GM21619 (cell line): ENCODE data around the gene GSX2.

Experiments used
- ATAC-seq: cut with Tn5 transposase; IDR thresholded peaks from one replicate; pipeline ENCODE4 v1.9.1; 2021; ENCODE audit not compliant: unreplicated experiment

GSX2 gene

DNA sequence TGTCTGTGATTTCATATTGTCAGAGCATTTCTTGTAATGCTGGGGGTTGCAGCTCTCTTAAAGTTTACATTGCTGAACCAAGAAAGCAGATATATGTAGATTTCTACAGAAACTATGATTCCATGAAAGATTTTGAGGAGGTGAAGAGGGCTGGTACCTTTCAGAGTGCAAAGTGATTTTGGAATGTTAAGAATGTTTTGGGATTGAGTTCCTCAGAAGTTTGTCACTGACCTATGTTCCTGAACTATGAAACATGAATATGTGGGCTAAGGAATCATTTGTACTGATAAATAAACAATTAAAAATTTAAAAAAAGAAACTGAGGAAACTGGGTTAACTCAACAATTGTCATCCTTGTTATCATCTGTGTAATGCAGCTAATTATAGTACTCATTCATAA, 23.3 kb upstream of the GSX2 start:
- no peak for ATAC-seq

DNA sequence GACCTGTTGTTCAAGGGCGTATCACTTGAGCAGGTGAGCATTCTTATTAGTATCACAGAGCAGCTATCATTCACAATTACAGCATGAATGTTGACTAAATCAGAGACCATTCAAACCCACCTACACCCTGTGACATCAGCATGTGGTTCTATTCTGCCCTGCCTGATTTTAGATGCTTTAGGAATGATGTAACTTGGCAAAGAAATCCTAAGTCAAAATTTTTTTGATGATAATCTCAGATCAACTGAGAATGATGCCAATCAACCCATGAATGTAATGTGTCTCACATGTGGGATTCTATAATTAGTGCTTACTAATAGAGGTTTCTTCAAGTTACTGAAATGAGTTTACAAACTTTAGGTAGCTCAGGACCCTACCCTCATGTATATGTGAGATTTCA, 22.2 kb upstream of the GSX2 start:
- no peak for ATAC-seq

DNA sequence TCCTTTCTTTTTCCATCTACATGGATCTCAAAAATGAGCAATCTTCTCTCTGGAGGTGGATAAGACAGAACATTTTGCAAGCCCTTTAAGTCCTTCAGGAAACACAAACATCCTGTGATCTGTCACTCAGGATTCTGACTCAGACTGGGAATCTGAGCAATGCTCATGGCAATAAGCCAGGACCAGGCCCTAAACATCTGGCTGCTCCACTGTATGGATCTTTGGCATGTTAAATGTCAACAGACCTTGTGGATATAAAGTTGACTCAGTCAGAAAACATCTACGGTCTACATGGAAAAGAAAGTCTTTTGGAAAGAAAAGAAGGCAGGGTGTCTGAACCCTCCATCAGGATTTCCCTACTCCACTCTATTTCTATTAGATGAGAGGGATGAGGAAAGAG, 17.8 kb upstream of the GSX2 start:
- no peak for ATAC-seq

DNA sequence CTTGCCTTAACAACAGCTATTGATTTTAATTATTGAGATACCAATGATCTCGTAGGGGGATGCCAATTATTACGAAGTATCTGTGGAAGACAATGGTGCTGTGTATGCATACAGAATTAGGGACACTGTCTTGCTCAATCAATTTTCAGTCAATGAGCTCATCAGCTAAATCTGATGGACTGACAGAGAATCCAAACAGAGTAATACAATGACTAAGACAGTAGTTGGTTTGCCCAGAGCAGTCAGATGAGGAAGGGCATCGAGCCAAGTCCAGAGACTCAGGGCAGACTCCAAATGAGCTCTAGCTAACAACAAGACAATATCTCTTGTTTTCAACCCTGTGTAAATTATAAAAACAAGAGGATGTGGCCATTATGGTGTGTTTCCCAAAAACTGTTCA, 14.7 kb upstream of the GSX2 start:
- ATAC-seq: no peak

DNA sequence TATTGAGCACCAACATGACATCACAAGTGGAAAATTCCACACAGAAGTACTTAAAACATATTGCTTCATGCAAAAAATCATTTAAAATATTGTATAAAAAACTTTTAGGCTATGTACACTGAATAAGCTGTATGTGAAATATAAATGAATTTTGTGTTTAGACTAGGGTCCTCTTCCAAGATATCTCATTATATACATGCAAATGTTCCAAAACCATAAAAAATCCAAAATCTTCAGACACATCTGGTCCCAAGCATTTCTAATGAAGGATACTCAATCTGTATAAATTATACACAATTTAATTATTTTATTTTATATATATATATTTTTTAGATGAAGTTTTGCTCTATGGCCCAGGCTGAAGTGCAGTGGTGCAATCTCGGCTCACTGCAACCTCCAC, 10.1 kb upstream of the GSX2 start:
- ATAC-seq: no peak

DNA sequence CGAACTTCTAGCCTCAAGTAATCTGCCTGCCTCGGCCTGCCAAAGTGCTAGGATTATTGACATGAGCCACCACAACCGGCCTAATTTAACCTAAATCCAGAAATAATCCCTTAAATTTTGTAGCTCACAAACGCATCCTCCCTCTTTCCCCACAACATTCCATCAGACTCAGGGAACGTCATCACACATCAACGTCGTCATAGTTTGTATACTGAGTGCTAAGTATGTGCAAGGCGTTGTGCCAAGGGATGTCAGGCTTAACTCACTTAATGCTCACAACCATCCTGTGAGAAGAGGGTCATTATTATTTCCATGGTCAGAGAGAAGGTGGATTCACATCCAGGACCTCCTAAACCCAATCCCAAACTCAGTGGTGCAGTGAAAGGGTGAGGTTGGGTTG, 9.6 kb upstream of the GSX2 start:
- no peak for ATAC-seq

DNA sequence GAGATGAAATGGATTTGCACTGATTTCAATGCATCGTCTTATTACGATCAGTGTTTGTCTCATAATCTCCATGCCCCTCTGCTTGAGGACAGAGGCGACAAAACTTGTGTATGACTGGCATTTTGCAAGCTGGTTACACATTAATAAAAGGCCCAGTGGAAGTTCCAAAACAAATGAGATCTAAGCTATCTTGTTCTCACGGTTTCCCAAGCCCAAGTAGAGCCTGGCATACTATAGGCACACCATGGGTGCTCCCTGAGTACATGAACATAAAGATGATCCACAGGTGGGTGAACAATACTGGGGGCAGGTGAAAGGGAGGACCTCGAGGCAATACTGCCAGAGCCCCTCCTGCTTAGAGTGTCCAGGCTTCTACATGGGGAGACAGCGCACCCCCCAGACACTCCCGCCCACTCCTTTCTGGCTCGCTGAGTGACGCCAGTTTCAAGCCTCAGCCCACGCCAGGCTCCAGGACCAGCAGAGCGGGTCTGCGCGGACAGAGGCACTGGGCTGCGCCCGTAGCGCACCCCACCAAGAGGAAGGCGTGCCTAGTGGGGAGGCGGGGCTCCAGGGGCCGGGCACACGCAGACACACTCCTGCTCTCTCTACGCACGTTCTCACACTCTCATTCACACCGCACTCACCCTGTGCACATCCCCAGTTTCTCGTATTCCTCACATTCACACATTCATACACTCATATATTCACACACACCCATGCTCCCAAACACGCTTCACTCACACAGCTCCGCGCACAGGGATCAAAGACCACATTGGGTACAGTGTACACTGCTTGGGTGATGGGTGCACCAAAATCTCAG, 8.9 kb upstream of the GSX2 start:
- no peak for ATAC-seq

DNA sequence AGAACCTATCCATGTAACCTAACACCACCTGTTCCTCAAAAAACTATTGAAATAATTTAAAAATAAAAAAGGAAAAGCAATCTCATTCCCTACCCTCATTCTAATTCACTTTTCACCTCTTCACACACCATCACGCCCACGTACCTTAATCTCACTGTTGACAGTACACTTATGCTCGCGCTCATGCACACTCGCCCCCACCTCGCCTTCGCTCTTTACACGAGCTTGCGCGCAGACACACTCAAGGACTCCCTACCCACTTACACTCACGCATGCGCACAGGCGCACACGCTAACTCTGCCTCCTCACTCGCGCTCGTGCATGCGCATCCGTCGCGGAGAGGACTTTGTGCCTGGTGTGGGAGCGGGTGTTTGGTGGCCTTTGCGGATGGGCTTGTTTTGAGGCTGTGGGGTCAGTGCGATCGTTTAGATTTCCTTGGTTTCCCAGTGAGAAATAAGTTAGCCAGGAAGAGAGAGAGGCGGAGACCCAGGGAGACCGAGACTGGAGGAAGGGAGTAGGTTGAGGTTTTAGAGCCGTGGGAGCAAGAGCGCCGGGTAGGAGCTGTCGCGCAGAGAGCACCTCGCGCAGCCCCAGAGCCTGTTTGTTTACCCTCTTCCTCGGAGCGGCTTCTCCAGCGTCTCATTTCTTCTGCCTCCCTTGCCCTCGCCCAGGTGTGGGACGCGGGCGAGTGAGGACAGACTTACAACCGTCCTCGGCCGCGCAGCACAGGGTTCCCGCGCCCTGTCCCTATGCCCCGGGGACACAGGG, 8.1 kb upstream of the GSX2 start:
- ATAC-seq: peak; percentile 72

DNA sequence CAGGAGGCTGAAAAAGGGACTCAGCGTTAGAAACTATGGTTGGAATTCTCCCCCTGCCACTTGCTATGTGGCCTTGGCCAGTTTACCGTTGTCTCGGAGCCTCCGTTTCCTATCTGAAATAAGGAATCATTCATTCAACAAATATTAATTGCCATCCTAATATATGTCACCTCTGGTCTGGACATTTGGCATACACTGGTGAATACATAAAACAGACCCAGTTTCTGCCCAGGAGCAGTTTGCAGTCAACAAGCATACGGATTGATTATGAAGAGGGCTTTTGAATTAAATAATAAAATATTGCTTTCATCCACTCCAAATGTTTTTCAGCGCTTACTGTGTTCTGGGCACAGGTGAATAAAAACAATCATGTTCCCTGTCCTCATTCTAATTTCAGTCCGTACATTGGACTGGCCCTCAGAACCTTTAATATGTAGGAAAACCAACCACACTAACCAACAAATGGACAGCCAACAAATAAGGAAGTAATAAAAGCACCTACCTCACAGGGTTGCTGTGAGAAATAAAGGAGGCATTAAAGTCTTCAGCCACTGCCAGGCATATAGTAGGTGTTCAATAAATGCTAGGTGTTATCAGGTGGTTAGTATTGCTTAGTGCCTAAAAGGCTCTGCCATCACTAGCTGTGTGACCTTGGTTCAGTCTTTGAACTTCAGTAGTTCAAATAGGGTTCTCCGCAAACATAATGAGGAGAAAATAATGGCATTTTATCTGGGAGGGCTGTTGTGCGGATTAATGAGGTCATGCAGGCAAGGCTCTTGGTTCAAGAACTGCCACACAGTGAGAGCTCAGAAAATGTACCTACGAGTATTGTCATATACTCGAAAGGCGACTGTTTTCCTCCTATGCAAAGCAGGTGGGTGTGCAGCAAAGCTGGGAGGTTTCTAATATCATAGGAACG, 7.3 kb upstream of the GSX2 start:
- no peak for ATAC-seq

DNA sequence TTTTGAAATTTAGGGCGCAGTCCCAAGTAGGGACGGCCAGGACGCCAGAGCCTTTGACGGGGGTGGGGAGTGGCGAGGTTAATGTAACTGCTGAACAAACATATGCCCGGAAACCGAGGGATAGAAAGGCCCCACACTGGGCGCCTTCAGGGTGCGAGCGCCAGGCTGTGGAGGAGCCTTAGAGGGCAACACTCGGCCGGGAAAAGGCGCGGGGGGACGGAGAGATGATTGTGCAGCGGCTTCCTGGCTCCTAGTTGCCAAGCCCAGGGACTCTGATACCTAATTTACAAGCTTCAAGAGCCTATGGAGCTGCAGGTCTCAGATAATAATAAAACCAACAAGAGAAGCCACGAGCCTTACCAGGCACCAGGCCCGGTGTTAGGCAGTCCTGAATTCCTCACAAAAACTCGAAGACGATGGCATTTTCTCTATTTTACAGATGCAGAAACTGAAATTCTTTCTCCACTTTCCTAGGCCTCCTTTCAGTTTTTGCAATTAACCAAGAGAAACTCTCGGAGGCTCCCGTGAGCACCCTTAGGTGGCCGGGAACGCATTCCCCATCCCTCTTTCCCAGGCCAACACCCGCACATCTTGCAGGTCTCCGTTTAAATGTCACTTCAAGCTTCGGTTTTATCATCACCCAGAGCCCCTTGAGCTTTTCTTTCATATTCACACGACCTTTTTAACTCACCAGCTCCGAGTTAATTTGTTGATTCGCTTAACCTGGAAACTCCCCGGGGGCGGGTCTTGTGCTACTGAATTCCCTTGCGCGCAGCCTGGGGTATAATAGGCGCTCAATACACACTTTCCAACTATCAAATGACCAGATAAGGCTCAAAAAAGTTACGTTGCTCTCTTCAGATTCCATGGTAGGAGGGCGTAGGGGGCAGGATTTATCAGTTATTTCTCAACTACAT, 6.4 kb upstream of the GSX2 start:
- no peak for ATAC-seq

DNA sequence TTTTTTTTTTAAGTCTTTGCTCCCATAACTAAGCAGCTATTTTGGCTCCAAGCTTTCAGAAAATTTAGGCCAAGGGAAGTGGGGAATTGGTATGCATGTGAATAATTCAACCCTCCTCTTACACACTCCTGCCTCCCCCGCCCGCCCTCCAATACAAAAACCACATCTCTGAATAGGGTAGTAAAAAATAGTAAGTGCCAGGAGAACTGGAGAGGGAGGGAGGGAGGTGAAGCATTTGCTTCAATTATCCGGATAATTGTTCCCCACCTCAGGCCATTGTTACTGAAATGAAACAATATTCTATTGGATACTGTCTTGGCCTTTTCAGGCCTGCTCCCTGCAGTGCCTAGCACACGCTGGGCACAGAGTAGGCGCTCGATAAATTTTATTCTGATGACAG, 5.5 kb upstream of the GSX2 start:
- no peak for ATAC-seq

DNA sequence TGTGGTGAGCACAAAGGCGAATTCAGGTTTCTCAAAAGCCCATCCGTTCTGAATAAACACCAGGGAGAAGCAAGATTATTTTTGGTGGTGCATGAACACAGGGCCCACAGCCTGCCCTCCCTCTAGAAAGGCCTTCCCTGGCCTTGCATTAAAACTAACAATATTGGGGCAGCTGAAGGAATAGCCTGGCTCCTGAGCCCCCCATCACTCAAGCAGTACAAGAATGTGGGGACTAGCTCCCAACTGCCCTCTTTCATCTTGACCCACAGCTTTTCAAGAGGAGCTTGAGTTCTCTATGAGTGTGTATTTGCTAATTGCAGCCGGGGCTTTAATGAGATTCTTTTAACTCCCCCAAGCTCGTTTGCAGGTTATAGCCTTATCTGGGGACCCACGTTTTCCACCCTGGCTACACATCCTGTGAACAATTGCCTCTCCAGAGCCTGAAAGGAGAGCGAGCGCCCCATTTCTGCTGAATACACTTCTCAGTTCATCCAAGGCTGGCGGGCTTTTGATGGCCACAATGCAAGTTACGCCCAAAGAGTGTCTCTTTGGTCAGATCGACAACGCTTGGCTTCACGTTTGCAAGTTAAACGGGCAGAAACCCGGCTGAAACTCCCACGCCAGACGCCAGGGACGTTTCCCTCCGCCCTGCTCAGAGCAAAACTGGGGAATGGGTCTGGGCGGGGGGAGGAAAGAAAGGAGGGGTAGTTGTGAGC, 4.7 kb upstream of the GSX2 start:
- no peak for ATAC-seq

DNA sequence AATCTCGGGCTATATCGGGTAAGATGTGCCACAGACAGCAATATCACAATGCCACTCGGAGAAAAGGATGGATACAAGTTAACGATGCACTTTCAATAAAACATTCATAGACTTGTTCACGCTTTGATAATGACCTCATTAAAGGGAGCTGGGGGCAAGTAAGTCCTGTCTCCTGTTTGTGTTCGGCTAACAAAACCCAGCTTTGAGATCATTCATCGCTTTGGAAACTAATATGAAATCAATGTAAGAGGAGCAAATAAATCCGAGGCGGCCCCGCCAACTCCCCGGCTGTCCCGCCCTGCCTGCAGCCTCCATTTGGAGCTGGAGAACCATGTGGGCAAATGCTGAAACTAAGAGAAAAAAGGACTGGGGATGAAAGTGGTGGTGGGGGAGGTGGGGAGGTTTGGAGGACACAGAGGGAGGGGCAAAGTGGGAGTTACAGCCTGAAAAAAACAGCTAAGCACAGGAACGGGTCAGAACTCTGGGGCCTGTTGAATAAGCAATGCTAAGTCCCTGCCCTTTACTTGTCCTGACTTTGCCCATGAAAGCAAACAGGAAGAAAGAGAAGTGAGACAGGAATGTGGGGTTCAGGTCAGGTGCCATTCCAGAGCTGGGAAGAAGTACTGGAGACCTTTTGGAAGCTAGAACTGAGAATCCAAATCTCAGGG, 3.5 kb upstream of the GSX2 start:
- no peak for ATAC-seq

DNA sequence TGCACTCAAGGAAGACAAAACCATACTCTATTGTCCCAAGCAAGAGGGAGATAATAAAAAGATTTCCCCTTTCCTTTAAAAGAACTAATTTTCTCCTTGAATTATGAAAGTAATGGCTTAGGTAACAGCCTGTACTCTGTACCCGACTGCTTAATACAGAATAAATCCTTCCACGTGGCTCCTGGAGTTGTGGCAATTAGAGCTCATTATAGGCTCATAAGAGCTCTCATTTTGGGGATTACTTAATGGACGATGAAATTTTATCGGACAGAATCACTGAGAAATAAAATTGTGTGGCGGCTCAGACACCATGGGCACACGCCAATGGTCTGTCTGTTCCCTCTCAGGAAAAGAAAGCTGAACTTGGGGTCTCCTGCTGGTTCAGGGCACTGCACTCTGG, 2.8 kb upstream of the GSX2 start:
- ATAC-seq: no peak

DNA sequence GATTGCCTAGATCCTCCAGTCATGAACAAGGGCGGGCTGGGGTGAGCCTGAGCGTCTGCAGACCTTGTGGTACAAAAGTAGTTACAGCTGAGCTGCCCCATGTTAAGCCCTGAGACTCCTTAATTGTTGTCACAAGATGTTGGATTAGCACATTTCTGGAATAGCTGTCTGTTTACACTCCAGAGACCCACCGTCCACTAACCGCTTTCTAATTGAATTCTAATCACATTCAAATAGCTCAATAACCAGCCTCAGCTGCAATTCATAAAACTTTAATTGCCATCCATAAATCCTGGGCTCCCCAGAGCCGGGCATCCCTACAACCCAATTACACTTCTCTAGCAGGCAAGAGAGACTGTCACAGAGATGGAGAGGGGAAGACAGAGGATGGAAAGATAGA, 1.6 kb upstream of the GSX2 start:
- ATAC-seq: no peak

DNA sequence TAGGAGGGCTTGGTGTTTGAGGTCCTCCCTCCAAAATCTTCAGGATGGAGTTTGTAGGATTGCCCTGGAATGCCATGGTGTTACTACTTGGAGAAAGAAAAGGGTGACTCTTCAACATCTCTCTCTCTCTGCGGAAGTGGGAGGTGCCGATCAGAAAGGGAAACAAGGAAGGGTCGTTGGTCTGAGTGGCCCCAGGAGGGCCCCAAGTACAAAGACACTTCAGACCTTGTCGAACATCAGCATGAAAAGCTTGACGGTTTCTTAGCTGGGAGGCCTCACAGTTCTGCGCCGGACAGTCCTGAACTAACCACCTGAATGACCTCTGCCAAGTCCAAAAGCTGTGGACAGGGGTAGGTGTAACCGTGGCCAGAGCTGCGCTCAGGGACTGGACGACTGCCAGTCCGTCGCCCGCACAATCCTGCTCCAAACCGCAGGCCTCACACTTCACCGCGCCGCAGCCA, 646 bp upstream of the GSX2 start:
- no peak for ATAC-seq

DNA sequence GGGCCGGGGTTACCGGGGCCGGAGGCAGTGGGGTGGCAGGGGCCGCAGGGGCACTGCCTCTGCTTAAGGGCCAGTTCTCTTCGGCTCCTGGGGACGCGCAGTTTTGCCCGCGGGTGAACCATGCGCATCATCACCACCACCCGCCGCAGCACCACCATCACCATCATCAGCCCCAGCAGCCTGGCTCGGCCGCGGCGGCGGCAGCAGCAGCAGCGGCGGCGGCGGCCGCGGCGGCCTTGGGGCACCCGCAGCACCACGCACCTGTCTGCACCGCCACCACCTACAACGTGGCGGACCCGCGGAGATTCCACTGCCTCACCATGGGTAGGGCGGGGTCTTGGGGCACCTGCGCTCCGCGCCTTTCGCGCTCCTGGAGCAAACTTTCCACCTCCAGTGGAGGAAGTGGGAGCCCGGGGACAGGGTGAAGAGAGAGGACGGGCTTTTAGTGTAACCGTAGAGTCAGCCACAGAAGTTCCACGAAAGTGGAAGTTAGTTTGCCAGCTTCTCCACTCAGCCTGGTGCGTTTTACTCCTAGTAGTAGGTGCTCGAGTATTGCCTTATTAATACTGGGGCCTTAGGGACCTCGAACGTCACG, 729 bp downstream of the GSX2 start:
- ATAC-seq: no peak

DNA sequence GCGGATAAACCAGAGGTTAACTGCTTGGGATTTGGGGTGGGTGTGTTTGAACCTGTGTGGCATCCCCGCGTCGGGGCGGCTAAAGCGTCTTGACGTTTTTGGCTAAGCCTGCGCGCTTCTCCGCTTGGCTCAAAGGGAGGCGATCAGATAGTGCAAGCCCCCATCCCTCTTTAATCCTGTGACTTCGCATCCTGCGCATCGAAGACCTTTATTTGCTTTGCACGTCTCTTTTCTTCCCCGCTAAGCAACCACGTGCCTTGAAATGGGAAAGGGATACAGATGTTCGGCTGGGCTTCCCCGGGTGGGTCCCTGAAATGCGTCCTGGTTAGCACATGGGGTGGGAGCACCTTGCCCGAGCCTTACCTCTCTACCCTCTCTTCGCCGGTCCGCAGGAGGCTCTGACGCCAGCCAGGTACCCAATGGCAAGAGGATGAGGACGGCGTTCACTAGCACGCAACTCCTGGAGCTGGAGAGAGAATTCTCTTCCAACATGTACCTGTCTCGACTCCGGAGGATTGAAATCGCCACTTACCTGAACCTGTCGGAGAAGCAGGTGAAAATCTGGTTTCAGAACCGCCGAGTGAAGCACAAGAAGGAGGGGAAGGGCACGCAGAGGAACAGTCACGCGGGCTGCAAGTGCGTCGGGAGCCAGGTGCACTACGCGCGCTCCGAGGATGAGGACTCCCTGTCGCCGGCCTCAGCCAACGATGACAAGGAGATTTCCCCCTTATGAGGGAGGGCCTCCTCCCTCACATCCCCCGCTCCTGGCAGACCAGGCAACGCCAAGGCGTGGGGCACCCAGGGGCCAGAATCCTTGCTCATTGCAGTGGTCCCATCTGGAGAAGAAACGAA, 1.5 kb downstream of the GSX2 start:
- ATAC-seq: no peak
